ENCODE measurements around the gene CLDN7.

The CLDN7 gene

GRCh38 chr17:7258731-7259554, 3.3 kb downstream of the CLDN7 start:
- H3K27ac ChIP-seq: no peak overlapping the region

GRCh38 chr17:7256766-7257456, 5.4 kb downstream of the CLDN7 start:
- no peak overlapping the region for H3K27ac ChIP-seq
- TF ChIP-seq ZFX (IDR thresholded peaks at IDR 0.05) (no peak), CTCF (conservative IDR thresholded peaks at IDR 0.05) (no peak)

More at GRCh38 chr17:7258731-7259554, 3.3 kb downstream of the CLDN7 start:
- TF ChIP-seq ZFX (IDR thresholded peaks at IDR 0.05) (no peak), CTCF (conservative IDR thresholded peaks at IDR 0.05) (no peak)

GRCh38 chr17:7254511-7254910, 7.8 kb downstream of the CLDN7 start:
- TF ChIP-seq CTCF (conservative IDR thresholded peaks at IDR 0.05) (no peak), ZFX (IDR thresholded peaks at IDR 0.05) (no peak)
- peak overlapping the region; percentile 87 for H3K27ac ChIP-seq

GRCh38 chr17:7253082-7253481, 9.2 kb downstream of the CLDN7 start:
- peak overlapping the region; percentile 87 for H3K27ac ChIP-seq
- TF ChIP-seq CTCF (conservative IDR thresholded peaks at IDR 0.05): no peak

- H3K27ac ChIP-seq: peak within 1 kb of the TSS; percentile 87
- TF ChIP-seq ZFX (IDR thresholded peaks at IDR 0.05) (peak; percentile 69), CTCF (conservative IDR thresholded peaks at IDR 0.05) (no peak; the same call in 1 of the 2 replicates)
Measured at GRCh38 chr17:7252176-7253043, 9.9 kb downstream of the CLDN7 start, which contains the start of gene ELP5. TSS of gene ELP5 (plus strand) at chr17:7252215. CDS start at chr17:7252551, 336 bp downstream.

GRCh38 chr17:7251661-7252175, 10.6 kb downstream of the CLDN7 start, which contains the start of gene CTDNEP1:
TSS of gene CTDNEP1 (minus strand) at chr17:7251734. CDS start at chr17:7251296, 438 bp downstream.
- H3K27ac ChIP-seq: peak within 1 kb of the TSS; percentile 87
- TF ChIP-seq CTCF (conservative IDR thresholded peaks at IDR 0.05): no peak
- TF ChIP-seq ZFX (IDR thresholded peaks at IDR 0.05): no peak
